Measurements from ENCODE around the gene RNF215.

The RNF215 gene

GRCh38 chr22:30386960-30387827 is at the start of gene RNF215:
TSS of gene RNF215 (minus strand) at chr22:30387411. CDS start at chr22:30387313, 98 bp downstream.
- H3K4me3 ChIP-seq (ENCODE audit: low read length): peak within 1 kb of the TSS; percentile 78
- peaks cover 6% of the 10 kb centered on the region for H3K4me1 ChIP-seq (ENCODE audit: control insufficient read depth, insufficient read depth, low read length)
- no peaks in the 10 kb centered on the region for H3K27me3 ChIP-seq (ENCODE audit: control insufficient read depth, insufficient read depth, low read length)
- peaks cover 2% of the 10 kb centered on the region for H3K36me3 ChIP-seq (ENCODE audit: control insufficient read depth, insufficient read depth, low read length)
- peak within 1 kb of the TSS; percentile 16 for H3K27ac ChIP-seq (ENCODE audit: low read depth, low read length)
- peak within 1 kb of the TSS; percentile 57 for H3K9ac ChIP-seq (ENCODE audit: low read length)

GRCh38 chr22:30436196-30436595 is 49.0 kb upstream of the RNF215 start:
- H3K27me3 ChIP-seq (ENCODE audit: control insufficient read depth, insufficient read depth, low read length): no peaks in the 10 kb centered on the region
- H3K27ac ChIP-seq (ENCODE audit: low read depth, low read length): no peak overlapping the region
- H3K4me1 ChIP-seq (ENCODE audit: control insufficient read depth, insufficient read depth, low read length): no peaks in the 10 kb centered on the region
- no peak overlapping the region for H3K9ac ChIP-seq (ENCODE audit: low read length)
- H3K36me3 ChIP-seq (ENCODE audit: control insufficient read depth, insufficient read depth, low read length): no peaks in the 10 kb centered on the region
- H3K4me3 ChIP-seq (ENCODE audit: low read length): no peak overlapping the region

GRCh38 chr22:30435674-30436126 is 48.5 kb upstream of the RNF215 start:
- no peak overlapping the region for H3K9ac ChIP-seq (ENCODE audit: low read length)
- H3K36me3 ChIP-seq (ENCODE audit: control insufficient read depth, insufficient read depth, low read length): no peaks in the 10 kb centered on the region
- H3K27ac ChIP-seq (ENCODE audit: low read depth, low read length): no peak overlapping the region
- H3K4me3 ChIP-seq (ENCODE audit: low read length): no peak overlapping the region
- no peaks in the 10 kb centered on the region for H3K4me1 ChIP-seq (ENCODE audit: control insufficient read depth, insufficient read depth, low read length)
- H3K27me3 ChIP-seq (ENCODE audit: control insufficient read depth, insufficient read depth, low read length): no peaks in the 10 kb centered on the region

GRCh38 chr22:30434843-30435242 is 47.6 kb upstream of the RNF215 start:
- Histone ChIP-seq H3K4me3 (ENCODE audit: low read length) (no peak overlapping the region), H3K36me3 (ENCODE audit: control insufficient read depth, insufficient read depth, low read length) (no peaks in the 10 kb centered on the region), H3K27me3 (ENCODE audit: control insufficient read depth, insufficient read depth, low read length) (no peaks in the 10 kb centered on the region), H3K9ac (ENCODE audit: low read length) (no peak overlapping the region), H3K4me1 (ENCODE audit: control insufficient read depth, insufficient read depth, low read length) (no peaks in the 10 kb centered on the region), H3K27ac (ENCODE audit: low read depth, low read length) (no peak overlapping the region)

- no peaks in the 10 kb centered on the region for H3K27me3 ChIP-seq (ENCODE audit: control insufficient read depth, insufficient read depth, low read length)
These were observed 46.6 kb upstream of the RNF215 start for GRCh38 chr22:30433773-30434172.

GRCh38 chr22:30433227-30433626 is 46.0 kb upstream of the RNF215 start:
- no peaks in the 10 kb centered on the region for H3K4me1 ChIP-seq (ENCODE audit: control insufficient read depth, insufficient read depth, low read length)
- H3K27me3 ChIP-seq (ENCODE audit: control insufficient read depth, insufficient read depth, low read length): no peaks in the 10 kb centered on the region
- no peak overlapping the region for H3K27ac ChIP-seq (ENCODE audit: low read depth, low read length)
- H3K4me3 ChIP-seq (ENCODE audit: low read length): no peak overlapping the region
- H3K9ac ChIP-seq (ENCODE audit: low read length): no peak overlapping the region
- H3K36me3 ChIP-seq (ENCODE audit: control insufficient read depth, insufficient read depth, low read length): no peaks in the 10 kb centered on the region

More at GRCh38 chr22:30433773-30434172, 46.6 kb upstream of the RNF215 start:
- H3K27ac ChIP-seq (ENCODE audit: low read depth, low read length): no peak overlapping the region
- no peaks in the 10 kb centered on the region for H3K36me3 ChIP-seq (ENCODE audit: control insufficient read depth, insufficient read depth, low read length)
- no peaks in the 10 kb centered on the region for H3K4me1 ChIP-seq (ENCODE audit: control insufficient read depth, insufficient read depth, low read length)
- no peak overlapping the region for H3K4me3 ChIP-seq (ENCODE audit: low read length)
- H3K9ac ChIP-seq (ENCODE audit: low read length): no peak overlapping the region

GRCh38 chr22:30432520-30432919 is 45.3 kb upstream of the RNF215 start:
- Histone ChIP-seq H3K27ac (ENCODE audit: low read depth, low read length) (no peak overlapping the region), H3K4me3 (ENCODE audit: low read length) (no peak overlapping the region), H3K4me1 (ENCODE audit: control insufficient read depth, insufficient read depth, low read length) (no peaks in the 10 kb centered on the region), H3K36me3 (ENCODE audit: control insufficient read depth, insufficient read depth, low read length) (no peaks in the 10 kb centered on the region), H3K27me3 (ENCODE audit: control insufficient read depth, insufficient read depth, low read length) (no peaks in the 10 kb centered on the region), H3K9ac (ENCODE audit: low read length) (no peak overlapping the region)

- Histone ChIP-seq H3K4me1 (ENCODE audit: control insufficient read depth, insufficient read depth, low read length) (no peaks in the 10 kb centered on the region), H3K9ac (ENCODE audit: low read length) (no peak overlapping the region), H3K36me3 (ENCODE audit: control insufficient read depth, insufficient read depth, low read length) (no peaks in the 10 kb centered on the region), H3K4me3 (ENCODE audit: low read length) (no peak overlapping the region), H3K27ac (ENCODE audit: low read depth, low read length) (no peak overlapping the region), H3K27me3 (ENCODE audit: control insufficient read depth, insufficient read depth, low read length) (no peaks in the 10 kb centered on the region)
These were observed 44.9 kb upstream of the RNF215 start for GRCh38 chr22:30432096-30432495.

- Histone ChIP-seq H3K4me1 (ENCODE audit: control insufficient read depth, insufficient read depth, low read length) (no peaks in the 10 kb centered on the region), H3K9ac (ENCODE audit: low read length) (no peak overlapping the region), H3K27me3 (ENCODE audit: control insufficient read depth, insufficient read depth, low read length) (no peaks in the 10 kb centered on the region), H3K4me3 (ENCODE audit: low read length) (no peak overlapping the region), H3K36me3 (ENCODE audit: control insufficient read depth, insufficient read depth, low read length) (no peaks in the 10 kb centered on the region), H3K27ac (ENCODE audit: low read depth, low read length) (no peak overlapping the region)
These were observed 43.7 kb upstream of the RNF215 start for GRCh38 chr22:30430933-30431332.

- Histone ChIP-seq H3K4me3 (ENCODE audit: low read length) (no peak overlapping the region), H3K4me1 (ENCODE audit: control insufficient read depth, insufficient read depth, low read length) (peaks cover 2% of the 10 kb centered on the region), H3K27me3 (ENCODE audit: control insufficient read depth, insufficient read depth, low read length) (no peaks in the 10 kb centered on the region), H3K9ac (ENCODE audit: low read length) (no peak overlapping the region), H3K36me3 (ENCODE audit: control insufficient read depth, insufficient read depth, low read length) (no peaks in the 10 kb centered on the region), H3K27ac (ENCODE audit: low read depth, low read length) (no peak overlapping the region)
These were observed 42.7 kb upstream of the RNF215 start for GRCh38 chr22:30429887-30430286.

GRCh38 chr22:30427871-30428270 is 40.7 kb upstream of the RNF215 start:
- H3K4me1 ChIP-seq (ENCODE audit: control insufficient read depth, insufficient read depth, low read length): peaks cover 8% of the 10 kb centered on the region
- no peak overlapping the region for H3K4me3 ChIP-seq (ENCODE audit: low read length)
- H3K9ac ChIP-seq (ENCODE audit: low read length): no peak overlapping the region
- no peaks in the 10 kb centered on the region for H3K27me3 ChIP-seq (ENCODE audit: control insufficient read depth, insufficient read depth, low read length)
- no peaks in the 10 kb centered on the region for H3K36me3 ChIP-seq (ENCODE audit: control insufficient read depth, insufficient read depth, low read length)
- H3K27ac ChIP-seq (ENCODE audit: low read depth, low read length): no peak overlapping the region

- peak overlapping the region; percentile 25 for H3K27ac ChIP-seq (ENCODE audit: low read depth, low read length)
- no peaks in the 10 kb centered on the region for H3K27me3 ChIP-seq (ENCODE audit: control insufficient read depth, insufficient read depth, low read length)
- H3K36me3 ChIP-seq (ENCODE audit: control insufficient read depth, insufficient read depth, low read length): no peaks in the 10 kb centered on the region
- peak overlapping the region; percentile 78 for H3K4me3 ChIP-seq (ENCODE audit: low read length)
- H3K4me1 ChIP-seq (ENCODE audit: control insufficient read depth, insufficient read depth, low read length): peaks cover 16% of the 10 kb centered on the region
- H3K9ac ChIP-seq (ENCODE audit: low read length): no peak overlapping the region
These were observed 39.5 kb upstream of the RNF215 start for GRCh38 chr22:30426388-30427353.
